Keratinocyte (primary cell): ENCODE results near the gene FRMD3. TPM values are rescaled to one million over a fixed set of nuclear protein-coding genes. Genes with fewer than 3 reads are reported as not detected.

Source experiments
- DNase-seq: peaks from one replicate; pipeline ENCODE4 v3.0.0-alpha.2; 2011; ENCODE audit warnings: low read depth, missing footprints, low spot score
- FAIRE-seq: peaks from 2 replicates; lab custom pipeline; 2011; peaks lifted over from hg19 to GRCh38; lab: Jason Lieb, UNC
- H2AFZ ChIP-seq: 2 replicates; pipeline ENCODE4 v1.6.0; 2012; ENCODE audit warnings: low read length, control low read depth, inconsistent platforms; ENCODE audit not compliant: control insufficient read depth
- H3K27ac ChIP-seq: 2 replicates; pipeline ENCODE4 v1.5.1; 2011; ENCODE audit warnings: low read length; ENCODE audit not compliant: control insufficient read depth, insufficient read depth
- H3K27me3 ChIP-seq: 3 replicates; pipeline ENCODE4 v1.6.0; 2011; ENCODE audit warnings: low read length; ENCODE audit not compliant: control insufficient read depth, insufficient read depth; ENCODE audit errors: extremely low read depth
- H3K36me3 ChIP-seq, 2 experiments: 2 replicates in 1 of 2; 3 replicates in 1 of 2; pipeline ENCODE4 v1.5.1; 2011; ENCODE audit warnings: low read length in 2 of 2, mild to moderate bottlenecking in 1 of 2; ENCODE audit not compliant: control insufficient read depth in 2 of 2, insufficient read depth in 2 of 2; ENCODE audit errors: extremely low read depth in 1 of 2
- H3K4me1 ChIP-seq: 3 replicates; pipeline ENCODE4 v1.5.1; 2011; ENCODE audit warnings: low read length; ENCODE audit not compliant: control insufficient read depth, insufficient read depth; ENCODE audit errors: extremely low read depth
- H3K4me2 ChIP-seq: 3 replicates; pipeline ENCODE4 v1.6.0; 2011; ENCODE audit warnings: low read depth, low read length; ENCODE audit not compliant: control insufficient read depth, insufficient read depth; ENCODE audit errors: extremely low read depth
- H3K4me3 ChIP-seq, 3 experiments: fragments of 200-600 bp in 1 of 3; sonication (generic) in 1 of 3; 2 replicates in 2 of 3; 3 replicates in 1 of 3; pipeline ENCODE4 v1.5.1; 2011 to 2016; ENCODE audit warnings: low read length in 3 of 3, mild to moderate bottlenecking in 3 of 3, control low read depth in 2 of 3, inconsistent platforms in 1 of 3, low read depth in 1 of 3, mixed read lengths in 1 of 3, mixed run types in 1 of 3, moderate library complexity in 1 of 3; ENCODE audit not compliant: control insufficient read depth in 2 of 3, insufficient read depth in 2 of 3; ENCODE audit errors: extremely low read depth in 1 of 3
- H3K79me2 ChIP-seq: 2 replicates; pipeline ENCODE4 v1.6.0; 2012; ENCODE audit warnings: low read length; ENCODE audit not compliant: control insufficient read depth, insufficient read depth
- H3K9ac ChIP-seq: 3 replicates; pipeline ENCODE4 v1.6.0; 2011; ENCODE audit warnings: low read length; ENCODE audit not compliant: control insufficient read depth, insufficient read depth; ENCODE audit errors: extremely low read depth
- H3K9me1 ChIP-seq: 3 replicates; pipeline ENCODE4 v1.6.0; 2011; ENCODE audit warnings: low read length; ENCODE audit not compliant: control insufficient read depth, insufficient read depth; ENCODE audit errors: extremely low read depth
- H3K9me3 ChIP-seq: 2 replicates; pipeline ENCODE4 v1.5.1; 2012; ENCODE audit warnings: low read depth, low read length; ENCODE audit not compliant: control insufficient read depth
- H4K20me1 ChIP-seq: 3 replicates; pipeline ENCODE4 v1.6.0; 2011; ENCODE audit warnings: low read length; ENCODE audit not compliant: control insufficient read depth, insufficient read depth; ENCODE audit errors: extremely low read depth
- EZH2 ChIP-seq: IDR thresholded peaks from one replicate; pipeline ENCODE4 v1.6.1; 2012; ENCODE audit warnings: inconsistent platforms, mild to moderate bottlenecking, low read length, moderate library complexity
- dilution Hi-C: fragments of 300-500 bp; cut with MboI; formaldehyde crosslinking; loops from one replicate; pipeline ENCODE4 v1.7.0; 2020; ENCODE audit warnings: low sequenced_read_pairs; ENCODE audit not compliant: extremely low pct_ligation_motif_present
- polyA plus RNA-seq, 5 experiments: library from polyadenylated mRNA; depleted of rRNA in 3 of 5; stranded (reverse) in 3 of 5; stranded (forward) in 1 of 5; unstranded in 1 of 5; fragments of >200 nt; gene quantifications; 1 replicate in 1 of 5; 2 replicates in 3 of 5; 3 replicates in 1 of 5; pipeline versions ENCODE4 v1.2.1 to v1.2.3, GENCODE V29; 2011 to 2012; ENCODE audit warnings: missing spikeins in 2 of 5, low read depth in 1 of 5, low replicate concordance in 1 of 5
- TF ChIP-seq, protein P1 (sequence below), 3 experiments: IDR thresholded peaks in 1 of 3; conservative IDR thresholded peaks in 1 of 3; optimal IDR thresholded peaks in 1 of 3; 2 replicates in 2 of 3; 3 replicates in 1 of 3; pipeline versions ENCODE3 to v1.5.1; 2011; ENCODE audit warnings: low read length in 3 of 3, mild to moderate bottlenecking in 3 of 3, moderate library complexity in 2 of 3, control low read depth in 1 of 3, inconsistent platforms in 1 of 3; ENCODE audit not compliant: insufficient read depth in 2 of 3; ENCODE audit errors: extremely low read depth in 1 of 3

Gene FRMD3
- polyA plus RNA-seq, 1 donor (not counting 4 experiments of a cell fraction or from before 2014, with no cell fraction given), result 0.21 TPM

DNA sequence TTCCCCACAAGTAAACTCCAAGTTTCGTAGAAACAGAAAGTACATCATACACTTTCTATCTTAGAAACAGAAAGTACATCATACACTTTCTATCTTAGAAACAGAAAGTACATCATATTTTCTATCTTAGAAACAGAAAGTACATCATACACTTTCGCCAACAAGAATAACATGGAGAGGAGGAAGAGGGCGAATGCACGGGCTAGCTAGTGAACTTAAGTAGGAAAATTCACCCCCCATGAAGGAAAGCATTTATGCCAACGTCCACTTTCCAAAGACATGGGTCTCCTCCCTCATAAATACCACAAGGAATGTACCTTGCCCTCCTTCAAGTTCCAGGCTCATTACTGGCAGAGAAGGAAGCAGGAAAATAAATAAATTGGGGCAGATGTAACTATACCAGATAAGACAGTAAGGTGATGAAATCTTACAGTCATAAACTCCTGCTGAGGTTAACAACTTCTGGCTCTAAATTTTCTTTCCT lies 64.7 kb downstream of the FRMD3 start:
- H3K9me3 ChIP-seq, result no peaks in the 10 kb centered on the region
- no peak for DNase-seq
- FAIRE-seq, result no peak
- dilution Hi-C loops, result no loop called here
- no peaks in the 10 kb centered on the region for H3K79me2 ChIP-seq
- TF ChIP-seq, protein P1, sequence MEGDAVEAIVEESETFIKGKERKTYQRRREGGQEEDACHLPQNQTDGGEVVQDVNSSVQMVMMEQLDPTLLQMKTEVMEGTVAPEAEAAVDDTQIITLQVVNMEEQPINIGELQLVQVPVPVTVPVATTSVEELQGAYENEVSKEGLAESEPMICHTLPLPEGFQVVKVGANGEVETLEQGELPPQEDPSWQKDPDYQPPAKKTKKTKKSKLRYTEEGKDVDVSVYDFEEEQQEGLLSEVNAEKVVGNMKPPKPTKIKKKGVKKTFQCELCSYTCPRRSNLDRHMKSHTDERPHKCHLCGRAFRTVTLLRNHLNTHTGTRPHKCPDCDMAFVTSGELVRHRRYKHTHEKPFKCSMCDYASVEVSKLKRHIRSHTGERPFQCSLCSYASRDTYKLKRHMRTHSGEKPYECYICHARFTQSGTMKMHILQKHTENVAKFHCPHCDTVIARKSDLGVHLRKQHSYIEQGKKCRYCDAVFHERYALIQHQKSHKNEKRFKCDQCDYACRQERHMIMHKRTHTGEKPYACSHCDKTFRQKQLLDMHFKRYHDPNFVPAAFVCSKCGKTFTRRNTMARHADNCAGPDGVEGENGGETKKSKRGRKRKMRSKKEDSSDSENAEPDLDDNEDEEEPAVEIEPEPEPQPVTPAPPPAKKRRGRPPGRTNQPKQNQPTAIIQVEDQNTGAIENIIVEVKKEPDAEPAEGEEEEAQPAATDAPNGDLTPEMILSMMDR (optimal IDR thresholded peaks at IDR 0.05 in 1 of 3, IDR thresholded peaks at IDR 0.05 in 1 of 3, conservative IDR thresholded peaks at IDR 0.05 in 1 of 3; ENCODE audit: extremely low read depth in 1 of 3, insufficient read depth in 2 of 3, low read length in 3 of 3), result no peak
- TF ChIP-seq EZH2, result no peak
- no peaks in the 10 kb centered on the region for H3K4me1 ChIP-seq
- H3K27me3 ChIP-seq, result no peaks in the 10 kb centered on the region
- H3K4me2 ChIP-seq, result no peak overlapping the region
- H3K9me1 ChIP-seq, result no peaks in the 10 kb centered on the region
- no peaks in the 10 kb centered on the region for H3K36me3 ChIP-seq
- H3K9ac ChIP-seq, result no peak overlapping the region
- no peak overlapping the region for H3K27ac ChIP-seq
- no peaks in the 10 kb centered on the region for H4K20me1 ChIP-seq
- H3K4me3 ChIP-seq, result no peak overlapping the region
- no peak overlapping the region for H2AFZ ChIP-seq

- Histone ChIP-seq H3K27me3 (no peaks in the 10 kb centered on the region), H3K9ac (no peak overlapping the region), H3K4me2 (no peak overlapping the region), H3K9me3 (no peaks in the 10 kb centered on the region), H3K4me3 (no peak overlapping the region), H3K4me1 (no peaks in the 10 kb centered on the region), H3K9me1 (no peaks in the 10 kb centered on the region), H3K36me3 (no peaks in the 10 kb centered on the region), H2AFZ (no peak overlapping the region), H4K20me1 (no peaks in the 10 kb centered on the region), H3K27ac (no peak overlapping the region), H3K79me2 (no peaks in the 10 kb centered on the region)
- dilution Hi-C loops, result no loop called here
- FAIRE-seq (no peak), DNase-seq (no peak)
- no peak for TF ChIP-seq EZH2
- TF ChIP-seq, protein P1 (optimal IDR thresholded peaks at IDR 0.05 in 1 of 3, IDR thresholded peaks at IDR 0.05 in 1 of 3, conservative IDR thresholded peaks at IDR 0.05 in 1 of 3; ENCODE audit: extremely low read depth in 1 of 3, insufficient read depth in 2 of 3, low read length in 3 of 3), result no peak
These were observed 65.4 kb downstream of the FRMD3 start for GRCh38 chr9:83472764-83473163.
